GM19328 (cell line): Measurements from ENCODE around the gene RALGAPB.
"Not testable (repeated sequence)": the region's sequence is repeated elsewhere in the genome, so short reads cannot be mapped to it uniquely, and the experiment has no call there.

Experiments used
- ATAC-seq: cut with Tn5 transposase; IDR thresholded peaks from one replicate; pipeline ENCODE4 v1.9.1; 2021; ENCODE audit warnings: mild to moderate bottlenecking, moderate library complexity; ENCODE audit not compliant: unreplicated experiment

Gene RALGAPB

DNA sequence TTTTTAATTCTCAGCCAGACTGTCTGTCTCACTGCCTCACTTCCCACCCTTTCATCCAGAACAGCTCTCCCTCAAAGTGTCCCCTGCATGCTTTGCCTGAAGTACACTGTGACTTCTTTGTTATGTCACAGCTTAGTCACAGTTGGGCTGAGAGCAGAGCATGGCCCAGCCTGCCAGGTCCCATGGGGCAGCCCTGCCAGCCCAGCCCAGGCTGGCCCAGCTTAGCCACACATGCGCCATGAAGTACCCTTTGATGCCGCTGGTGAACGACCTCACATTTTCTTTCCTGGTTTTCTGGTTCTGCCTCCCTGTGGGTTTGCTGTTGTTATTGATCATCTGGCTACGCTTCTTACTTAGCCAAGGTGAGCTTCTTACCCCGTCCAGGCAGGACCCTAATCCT lies 108.4 kb downstream of the RALGAPB start, which contains the start of gene ADIG:
TSS of gene ADIG (plus strand) at position 185 of the 400 bp plus-strand sequence. CDS start at position 239, 54 bp downstream.
- ATAC-seq = no peak

DNA sequence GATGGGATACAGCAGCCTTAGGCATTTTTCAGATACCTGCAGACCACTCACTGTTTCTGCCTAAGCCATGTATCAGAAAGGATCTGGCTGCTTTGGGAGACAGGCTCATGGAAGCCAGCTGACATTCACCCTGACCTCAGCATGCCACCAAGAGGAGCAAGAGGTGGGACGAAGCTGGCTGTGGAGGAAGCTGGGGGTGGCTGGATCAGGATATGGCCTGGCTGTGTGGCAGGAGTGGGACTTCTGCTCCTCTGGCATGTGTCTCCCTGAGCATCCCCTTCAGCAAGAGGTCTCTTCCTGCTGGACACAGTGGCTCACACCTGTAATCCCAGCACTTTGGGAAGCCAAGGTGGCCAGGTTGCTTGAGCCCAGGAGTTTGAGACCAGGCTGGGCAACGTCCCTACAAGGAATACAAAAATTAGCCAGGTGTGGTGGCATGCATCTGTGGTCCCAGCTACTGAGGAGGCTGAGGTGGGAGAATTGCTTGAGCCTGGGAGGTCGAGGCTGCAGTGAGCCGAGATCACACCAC lies 109.3 kb downstream of the RALGAPB start:
- ATAC-seq = no peak

DNA sequence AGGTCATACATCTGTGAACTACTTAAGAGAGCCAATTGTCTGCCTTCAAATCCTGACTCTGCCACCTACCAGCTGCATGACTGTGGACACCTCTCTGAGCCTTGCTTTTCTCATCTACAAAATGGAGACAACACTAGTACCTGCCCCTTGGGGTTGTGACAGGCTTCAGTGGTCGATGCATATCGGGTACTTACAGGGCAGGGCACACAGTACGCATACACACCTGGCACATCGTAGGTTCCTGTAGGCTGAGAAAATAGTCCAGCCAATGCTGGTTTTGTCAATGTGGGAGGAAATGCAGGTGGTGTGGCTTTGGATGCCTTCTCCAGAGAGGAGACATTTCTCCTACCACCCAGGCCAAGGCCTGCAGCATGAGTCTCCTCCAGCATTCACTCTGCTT lies 110.7 kb downstream of the RALGAPB start:
- ATAC-seq = no peak

DNA sequence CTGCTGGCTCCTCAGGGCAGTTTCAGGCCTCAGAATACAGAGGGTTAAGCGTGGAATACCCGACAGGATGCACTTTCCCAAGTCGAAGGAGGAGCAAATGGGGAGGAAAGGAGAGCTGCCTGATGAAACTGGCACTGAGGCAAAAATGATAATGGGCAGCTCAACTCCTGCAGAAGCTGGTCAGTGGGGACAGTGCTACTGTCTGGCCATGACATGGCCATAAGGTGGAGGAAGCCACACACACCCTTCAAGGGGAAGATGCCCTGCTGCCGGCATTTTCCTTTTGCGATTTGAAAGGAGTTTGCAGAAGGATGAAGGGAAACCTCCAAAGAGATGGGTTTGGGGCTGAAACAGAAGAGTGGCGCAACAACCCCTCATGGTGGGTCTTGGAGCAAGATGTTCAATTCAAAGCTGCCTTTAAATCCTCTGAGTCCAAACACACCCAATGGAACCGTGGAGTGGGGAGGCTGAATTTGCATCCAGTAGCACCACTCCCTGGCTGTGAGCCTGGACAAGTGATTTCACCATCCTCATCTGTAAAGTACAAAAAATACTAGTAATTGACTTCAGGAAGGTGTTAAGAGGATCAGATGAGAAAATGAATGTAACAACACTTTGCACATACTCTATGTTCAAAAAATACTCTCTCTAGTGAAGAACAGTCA lies 111.6 kb downstream of the RALGAPB start:
- ATAC-seq = no peak

DNA sequence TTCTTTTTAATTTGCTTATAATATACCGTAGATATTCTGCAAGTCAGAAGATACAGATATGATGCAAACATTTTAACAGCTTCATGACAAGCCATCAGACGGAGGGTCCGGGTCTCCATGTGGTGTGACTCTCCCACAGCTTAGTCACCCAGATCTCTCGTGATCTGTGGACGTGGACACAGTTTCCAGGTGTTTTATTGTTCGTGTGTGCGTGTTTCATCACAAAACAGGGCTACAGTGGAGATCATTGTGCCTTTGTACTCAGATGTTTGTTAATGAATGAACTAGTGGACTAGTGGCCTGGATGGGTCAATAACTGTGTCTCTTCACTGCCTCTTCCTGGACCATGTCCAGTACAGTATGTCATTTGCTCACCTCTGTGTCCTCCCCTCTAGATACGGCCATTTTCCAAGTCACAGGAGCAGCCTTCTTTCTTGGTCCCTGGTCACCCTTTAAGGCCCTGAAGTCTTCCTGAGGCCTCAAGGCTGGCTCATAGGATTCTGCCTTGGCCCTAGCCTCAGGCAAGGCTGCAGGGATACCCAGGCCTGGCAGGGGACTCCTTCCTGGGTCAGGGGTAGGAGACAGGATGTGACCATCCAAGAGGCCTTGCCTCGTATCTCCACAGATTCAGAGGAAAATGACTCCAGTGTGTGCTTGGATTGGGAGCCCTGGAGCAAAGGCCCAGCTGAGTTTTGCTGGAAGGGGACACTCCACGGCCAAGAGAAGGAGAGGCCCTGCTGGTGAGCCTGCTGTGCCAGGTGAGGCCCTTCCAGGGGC lies 112.9 kb downstream of the RALGAPB start:
- ATAC-seq = no peak

DNA sequence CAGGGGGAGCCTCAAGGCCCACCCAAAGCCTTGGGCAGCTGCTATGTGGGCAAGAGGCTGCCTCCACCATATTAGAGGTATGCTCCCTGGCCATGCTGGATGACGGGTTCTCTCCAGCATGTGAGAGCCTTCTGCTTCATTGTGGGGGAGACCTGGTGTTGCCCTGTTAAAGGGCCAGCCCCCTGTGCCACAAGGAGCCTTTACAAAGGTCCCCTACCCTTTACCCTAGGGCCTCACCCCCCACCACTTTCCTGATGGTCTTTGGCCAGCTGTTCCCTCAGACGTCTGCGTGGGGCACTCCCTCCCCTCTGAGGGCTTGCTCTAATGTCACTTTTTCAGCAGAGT lies 113.5 kb downstream of the RALGAPB start:
- ATAC-seq = no peak

DNA sequence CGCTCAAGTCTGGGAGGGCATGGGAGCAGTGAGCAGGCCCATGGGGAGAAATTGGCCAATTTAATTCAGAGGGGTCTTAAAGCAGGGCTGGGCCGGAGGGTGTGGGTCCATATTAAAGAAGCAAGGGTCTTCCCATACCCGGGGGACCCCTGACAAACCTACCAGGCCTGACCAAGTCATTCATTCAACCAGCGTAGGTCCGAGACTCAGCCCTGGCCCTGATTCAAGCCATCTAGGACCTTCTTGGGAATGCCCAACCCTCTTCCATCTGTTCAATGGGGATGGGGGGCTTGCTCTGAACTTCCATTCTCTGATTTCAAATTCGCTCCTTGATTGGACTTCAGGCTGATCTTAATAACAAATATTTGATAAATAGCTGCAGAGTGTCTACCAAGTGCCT lies 115.7 kb downstream of the RALGAPB start:
- ATAC-seq = no peak

DNA sequence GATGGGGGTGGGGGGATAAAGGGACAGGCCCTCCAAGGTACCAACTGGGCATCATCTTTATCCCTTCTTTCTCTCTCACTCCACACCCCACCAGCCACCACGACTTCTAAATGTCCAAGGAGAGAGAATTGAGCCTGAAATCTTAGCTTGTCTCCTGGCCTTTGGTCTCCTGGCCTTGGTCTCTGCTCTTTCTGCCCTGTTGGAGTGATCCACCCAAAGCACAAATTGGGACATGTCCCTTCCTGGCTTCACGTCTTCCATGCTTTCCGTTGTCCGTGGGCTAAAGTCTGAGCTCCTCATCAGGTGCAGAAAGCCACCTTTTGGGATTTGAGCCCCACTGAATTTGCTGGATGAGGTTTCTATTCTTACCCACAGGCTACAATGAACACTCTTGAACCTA lies 116.7 kb downstream of the RALGAPB start:
- no peak for ATAC-seq

DNA sequence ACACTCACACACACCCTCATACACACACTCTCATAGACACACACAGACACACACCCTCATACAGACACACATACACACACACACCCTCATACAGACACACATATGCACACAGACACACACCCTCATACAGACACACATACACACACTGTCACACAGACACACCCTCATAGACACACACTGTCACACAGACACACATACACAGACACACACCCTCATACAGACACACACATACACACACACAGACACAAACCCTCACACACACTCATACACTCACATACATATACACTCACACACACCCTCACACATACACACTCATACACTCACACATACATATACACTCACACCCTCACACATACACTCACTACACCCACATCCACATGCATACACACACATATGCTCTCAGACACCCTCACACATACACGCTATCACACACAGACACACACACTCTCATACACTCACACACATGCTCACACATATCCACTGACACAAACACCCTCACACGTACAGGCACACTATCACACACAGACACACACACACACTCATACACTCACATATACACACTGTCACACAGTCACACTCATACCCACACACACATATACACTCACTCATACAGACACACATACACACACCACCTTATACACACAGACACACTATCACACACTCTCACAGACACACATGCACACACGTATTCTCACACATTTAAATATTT lies 117.5 kb downstream of the RALGAPB start:
- no peak for ATAC-seq

DNA sequence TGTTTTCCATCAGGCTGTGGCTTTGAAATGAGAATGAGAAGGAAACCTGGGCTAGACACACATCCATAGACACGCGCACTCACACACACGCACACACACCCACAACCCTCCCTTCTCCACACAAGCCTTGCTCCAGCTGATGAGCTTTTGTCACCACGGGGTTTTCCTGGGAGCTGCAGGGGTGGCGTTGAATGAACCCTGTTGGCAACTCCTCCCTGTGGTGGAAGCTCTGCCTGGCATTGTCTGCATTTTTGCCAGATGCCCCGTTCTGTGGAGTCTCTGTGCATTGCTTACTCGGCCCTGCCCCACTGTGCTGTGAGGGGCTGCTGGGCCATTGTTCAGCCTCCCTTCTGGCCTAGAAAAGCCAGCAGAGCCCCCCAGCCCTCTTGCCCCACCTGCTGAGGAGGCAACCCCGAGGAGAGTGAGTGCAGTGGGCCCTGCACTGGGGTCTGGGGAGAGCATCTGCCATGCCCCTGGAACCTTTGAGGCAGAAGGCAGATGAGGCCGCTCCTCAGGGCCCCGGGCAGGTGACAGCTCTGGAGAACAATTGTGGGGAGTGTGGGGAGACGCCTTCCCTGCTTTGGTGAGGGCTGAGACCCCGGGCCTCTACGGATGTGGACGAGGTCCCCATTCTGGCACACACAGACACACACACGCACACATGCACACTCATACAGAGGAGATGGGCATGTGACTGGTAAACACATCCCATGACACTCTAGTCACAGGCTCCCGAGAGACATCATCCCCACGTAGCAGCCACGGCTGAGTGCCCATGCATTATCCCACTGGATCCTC lies 118.2 kb downstream of the RALGAPB start:
- no peak for ATAC-seq

DNA sequence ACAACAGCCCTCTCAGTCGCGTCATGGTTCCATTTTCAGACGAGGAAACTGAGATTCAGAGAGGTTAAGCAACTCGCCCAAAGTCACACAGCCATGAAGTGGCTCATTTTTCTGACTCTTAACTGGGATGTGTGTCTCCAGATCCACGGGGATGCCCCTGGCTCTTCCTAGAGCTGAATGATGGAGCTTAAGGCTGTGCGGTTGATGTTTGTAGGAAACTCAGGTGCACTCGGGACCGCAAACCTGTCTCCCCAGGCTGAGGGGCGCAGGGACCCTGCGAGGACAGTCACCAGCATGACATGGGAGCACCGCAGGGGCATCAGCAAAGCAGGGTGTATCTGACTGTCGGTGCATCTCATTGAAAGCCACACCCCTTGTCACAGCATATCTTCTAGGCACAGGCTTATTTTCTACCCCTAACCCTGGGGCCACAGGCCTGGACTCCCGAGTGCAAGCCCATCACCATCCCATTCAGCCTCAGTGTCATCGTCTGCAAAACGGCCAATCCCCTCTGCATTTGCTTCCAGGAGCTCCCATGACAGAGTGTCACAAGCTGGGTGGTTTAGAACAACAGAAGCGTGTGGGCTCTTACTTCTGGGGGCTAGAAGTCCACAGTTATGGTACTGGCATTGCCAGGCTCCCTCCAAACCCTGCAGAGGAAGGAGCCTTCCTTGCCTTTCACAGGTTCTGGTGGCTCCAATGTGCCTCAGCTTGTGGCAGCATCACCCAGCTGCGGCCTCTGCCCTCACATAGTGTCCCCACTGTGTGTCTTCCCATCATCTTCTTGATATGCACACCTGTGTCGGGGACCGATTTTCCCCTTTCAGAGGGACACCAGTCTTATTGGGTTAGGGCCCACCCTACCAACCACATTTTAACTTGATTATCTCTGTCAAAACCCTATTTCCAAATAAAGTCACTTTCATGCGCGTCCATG lies 119.1 kb downstream of the RALGAPB start:
- no peak for ATAC-seq

DNA sequence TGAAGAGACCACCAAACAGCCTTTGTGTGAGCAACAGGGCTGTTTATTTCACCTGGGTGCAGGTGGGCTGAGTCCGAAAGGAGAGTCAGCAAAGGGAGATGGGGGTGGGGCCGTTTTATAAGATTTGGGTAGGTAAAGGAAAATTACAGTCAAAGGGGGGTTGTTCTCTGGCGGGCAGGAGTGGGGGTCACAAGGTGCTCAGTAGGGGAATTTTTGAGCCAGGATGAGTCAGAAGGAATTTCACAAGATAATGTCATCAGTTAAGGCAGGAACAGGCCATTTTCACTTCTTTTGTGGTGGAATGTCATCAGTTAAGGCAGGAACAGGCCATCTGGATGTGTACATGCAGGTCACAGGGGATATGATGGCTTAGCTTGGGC lies 119.8 kb downstream of the RALGAPB start:
- ATAC-seq = not testable (repeated sequence)

DNA sequence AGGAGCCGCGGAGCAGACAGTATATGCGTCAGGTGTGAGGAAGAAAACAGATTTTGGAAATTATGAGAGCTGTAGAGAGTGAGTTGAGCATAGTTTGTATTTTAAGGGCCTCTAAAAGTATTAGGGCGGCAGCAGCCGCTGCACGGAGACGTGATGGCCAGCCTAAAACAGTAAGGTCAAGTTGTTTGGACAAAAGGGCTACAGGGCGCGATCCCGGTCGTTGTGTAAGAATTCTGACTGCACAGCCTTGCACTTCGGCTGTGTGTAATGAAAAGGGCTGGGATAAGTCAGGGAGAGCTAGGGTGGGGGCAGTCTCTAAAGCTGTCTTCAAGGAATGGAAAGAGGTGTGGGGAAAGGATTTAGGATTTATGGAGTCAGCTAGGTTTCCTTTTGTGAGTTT lies 121.6 kb downstream of the RALGAPB start:
- ATAC-seq = not testable (repeated sequence)

DNA sequence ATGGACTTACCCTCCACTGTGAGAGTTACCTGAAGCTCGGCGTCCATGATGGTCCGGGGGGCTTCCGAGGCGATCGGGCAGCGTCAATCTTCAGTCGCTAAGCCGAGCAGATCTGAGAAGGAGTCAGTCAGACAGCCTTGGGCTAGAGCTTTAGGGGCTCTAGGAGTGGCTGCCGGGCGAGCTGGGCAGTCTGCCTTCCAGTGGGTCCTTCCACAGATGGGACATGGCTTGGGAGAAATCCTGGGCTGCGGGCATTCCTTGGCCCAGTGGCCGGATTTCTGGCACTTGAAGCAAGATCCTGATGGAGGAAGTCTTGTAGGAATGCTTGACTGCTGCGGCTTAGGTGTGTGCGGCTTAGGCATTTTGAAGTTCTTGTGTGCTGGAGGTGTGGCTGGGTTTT lies 123.2 kb downstream of the RALGAPB start:
- not testable (repeated sequence) for ATAC-seq

DNA sequence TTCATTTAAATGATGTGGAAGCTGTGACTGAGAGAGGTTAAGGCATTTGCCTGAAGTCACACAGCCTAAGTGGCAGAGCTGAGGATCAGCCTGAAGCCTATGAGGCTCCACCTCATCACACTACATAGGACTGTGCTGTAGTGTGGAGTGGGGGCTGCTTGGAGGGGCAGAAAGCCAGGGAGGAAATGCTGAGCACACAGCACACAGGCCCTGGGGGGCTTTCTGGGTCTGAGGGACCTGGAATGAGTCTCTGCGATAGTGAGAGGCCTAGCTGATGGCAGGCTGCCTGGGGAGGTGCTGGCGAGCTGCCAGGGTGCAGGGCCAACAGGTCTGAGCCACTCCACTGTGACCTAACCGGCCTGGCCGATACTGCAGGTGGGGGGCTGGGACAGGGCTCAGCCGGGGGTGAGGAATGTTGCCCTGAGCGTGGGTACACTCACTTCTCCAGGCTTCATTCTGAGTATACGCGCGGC lies 126.8 kb downstream of the RALGAPB start:
- no peak for ATAC-seq

DNA sequence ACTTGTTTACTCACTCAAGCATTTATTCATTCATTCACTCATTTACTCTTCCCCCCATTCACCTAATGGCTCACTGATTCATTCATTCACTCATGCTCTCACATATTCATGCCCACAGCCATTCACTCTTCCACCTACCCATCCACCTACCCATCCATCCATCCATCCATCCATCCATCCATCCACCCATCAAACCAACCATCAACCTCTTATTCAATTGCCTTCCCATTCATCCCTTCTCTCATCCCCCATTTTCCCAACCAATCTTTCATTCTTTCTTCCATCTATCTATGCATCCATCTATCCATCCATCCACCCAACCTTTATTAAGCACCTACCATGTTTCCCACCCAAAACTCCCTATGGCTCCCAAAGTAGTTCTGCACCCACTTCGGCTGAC lies 127.4 kb downstream of the RALGAPB start:
- no peak for ATAC-seq

DNA sequence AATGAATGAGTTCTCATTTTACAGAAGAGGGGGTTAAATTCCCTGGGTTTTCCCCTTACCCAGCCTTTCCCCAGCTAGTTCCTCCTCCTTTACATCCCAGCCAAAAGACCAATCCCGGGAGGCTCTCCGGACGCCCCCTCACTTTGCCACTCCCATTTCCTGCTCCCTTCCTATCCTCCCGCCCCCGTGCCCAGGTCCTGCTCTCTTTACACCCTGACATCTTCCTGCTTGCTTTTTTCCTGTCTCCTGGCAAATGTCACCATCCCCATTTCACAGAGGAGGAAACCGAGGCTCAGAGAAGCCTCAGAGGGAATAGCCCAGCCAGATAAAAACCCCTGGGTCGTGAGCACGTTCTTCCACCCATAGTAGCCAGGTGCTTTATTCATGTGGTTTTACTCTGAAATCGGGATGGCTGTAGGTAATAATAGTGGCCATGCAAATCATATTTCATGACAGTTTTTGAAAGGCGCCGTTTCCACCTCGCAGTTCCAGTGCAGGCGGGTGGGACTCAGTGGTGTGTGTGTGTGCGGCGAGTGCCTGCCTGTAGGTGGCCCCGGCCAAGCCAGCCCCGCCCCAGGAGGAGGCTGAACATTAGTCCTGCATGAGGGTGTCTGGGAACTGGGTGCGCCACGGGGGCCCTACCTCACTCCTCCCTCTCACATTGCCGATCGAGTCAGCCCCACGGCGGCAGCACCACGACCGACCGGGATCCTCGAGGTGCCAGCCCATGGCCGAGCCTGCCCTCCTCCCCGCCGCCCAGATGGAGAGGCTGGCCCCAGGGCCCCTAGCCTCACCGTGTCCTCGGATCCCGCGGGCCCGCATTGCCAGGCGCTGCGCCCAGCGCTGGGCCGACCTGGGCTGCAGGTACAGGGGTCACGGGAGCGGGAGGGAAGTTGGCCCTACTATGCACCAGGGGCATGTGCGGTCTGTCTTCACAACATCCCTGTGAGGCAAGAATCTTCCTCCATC lies 128.9 kb downstream of the RALGAPB start, which contains the start of gene ARHGAP40:
TSS of gene ARHGAP40 (plus strand) at position 594 of the 969 bp plus-strand sequence.
- ATAC-seq = no peak

DNA sequence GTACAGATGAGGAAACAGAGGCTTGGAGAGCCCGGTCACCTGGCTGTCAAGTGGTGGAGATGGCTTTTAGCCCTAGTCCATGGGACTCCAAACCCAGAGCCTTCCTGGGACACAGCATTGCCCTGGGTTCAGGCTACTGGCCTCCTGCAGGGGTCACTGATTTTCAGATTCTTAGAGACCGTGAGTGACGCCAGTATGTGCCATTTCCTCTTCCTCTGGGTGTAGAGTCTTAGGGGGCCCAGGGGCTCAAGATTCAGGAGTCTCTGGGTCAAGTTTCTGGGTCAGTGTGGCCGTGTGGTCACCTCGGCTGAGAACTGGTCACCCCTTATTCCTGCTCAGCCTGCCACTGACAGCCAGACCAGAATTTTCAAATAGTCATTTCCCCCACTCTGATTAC lies 129.5 kb downstream of the RALGAPB start:
- no peak for ATAC-seq
